Stimulated activated CD8-positive, alpha-beta memory T cell treated with anti-CD3 and anti-CD28 coated beads, Interleukin-15, amount 100 ng/mL, for 1 hour (primary cell): ENCODE data around the gene PLD4.
"Not testable (repeated sequence)": the region's sequence is repeated elsewhere in the genome, so short reads cannot be mapped to it uniquely, and the experiment has no call there.

Experiments used
- DNase-seq: peaks from one replicate; pipeline ENCODE4 v3.0.0-alpha.2; 2020; ENCODE audit warnings: low read depth

PLD4 gene

DNA sequence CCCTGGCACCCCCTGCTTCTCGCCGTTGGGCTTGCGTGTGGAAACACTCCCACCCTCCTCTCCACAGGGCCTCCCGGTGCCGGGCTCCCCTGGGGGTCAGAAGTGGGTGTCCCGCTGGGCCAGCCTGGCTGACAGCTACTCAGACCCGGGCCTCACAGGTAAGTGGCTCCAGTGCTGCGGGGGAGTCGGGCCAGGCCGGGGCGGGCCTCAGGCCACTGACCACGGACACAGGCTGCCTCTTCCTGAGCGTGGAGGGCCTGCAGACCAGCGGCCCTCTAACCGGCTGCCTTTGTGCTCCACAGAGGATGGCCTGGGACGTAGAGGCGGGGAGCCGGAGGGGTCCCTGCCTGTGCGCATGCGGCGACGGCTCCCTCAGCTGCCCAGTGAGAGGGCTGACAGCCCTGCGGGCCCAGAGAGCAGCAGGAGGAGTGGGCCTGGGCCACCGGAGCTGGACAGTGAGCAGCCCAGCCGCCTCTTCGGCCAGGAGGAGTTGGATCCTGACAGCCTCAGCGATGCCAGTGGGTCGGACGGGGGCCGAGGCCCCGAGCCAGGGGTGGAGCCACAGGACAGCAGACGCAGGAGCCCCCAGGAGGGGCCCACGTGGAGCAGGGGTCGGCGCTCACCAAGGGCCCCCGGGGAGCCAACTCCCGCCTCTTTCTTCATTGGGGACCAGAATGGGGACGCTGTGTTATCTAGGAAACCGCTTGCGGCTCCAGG is 38.5 kb upstream of the PLD4 start:
- no peak for DNase-seq

DNA sequence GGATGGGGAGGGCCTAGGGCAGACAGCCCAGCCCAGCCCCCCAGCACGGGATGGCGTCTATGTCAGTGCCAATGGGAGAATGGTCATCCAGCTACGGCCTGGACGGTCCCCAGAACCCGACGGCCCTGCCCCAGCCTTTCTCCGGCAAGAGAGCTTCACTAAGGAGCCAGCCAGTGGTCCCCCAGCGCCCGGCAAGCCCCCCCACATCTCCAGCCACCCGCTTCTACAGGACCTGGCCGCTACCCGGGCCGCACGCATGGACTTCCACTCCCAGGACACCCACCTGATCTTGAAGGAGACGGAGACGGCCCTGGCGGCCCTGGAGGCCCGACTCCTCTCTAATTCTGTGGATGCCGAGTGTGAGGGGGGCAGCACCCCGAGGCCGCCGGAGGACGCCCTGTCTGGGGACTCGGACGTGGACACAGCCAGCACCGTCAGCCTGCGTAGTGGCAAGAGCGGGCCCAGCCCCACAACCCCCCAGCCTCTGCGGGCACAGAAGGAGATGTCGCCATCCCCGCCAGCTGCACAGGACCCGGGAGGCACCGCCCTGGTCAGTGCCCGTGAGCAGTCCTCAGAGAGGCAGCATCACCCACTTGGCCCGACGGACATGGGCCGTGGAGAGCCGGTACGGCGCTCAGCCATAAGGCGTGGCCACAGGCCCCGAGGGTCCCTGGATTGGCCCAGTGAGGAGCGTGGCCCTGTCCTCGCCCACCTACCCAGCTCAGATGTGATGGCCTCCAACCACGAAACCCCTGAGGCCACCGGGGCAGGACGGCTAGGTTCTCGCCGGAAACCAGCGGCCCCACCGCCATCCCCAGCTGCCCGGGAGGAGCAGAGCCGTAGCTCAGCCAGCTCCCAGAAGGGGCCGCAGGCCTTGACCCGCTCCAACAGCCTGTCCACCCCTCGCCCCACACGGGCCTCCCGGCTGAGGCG is 37.7 kb upstream of the PLD4 start:
- DNase-seq = no peak

DNA sequence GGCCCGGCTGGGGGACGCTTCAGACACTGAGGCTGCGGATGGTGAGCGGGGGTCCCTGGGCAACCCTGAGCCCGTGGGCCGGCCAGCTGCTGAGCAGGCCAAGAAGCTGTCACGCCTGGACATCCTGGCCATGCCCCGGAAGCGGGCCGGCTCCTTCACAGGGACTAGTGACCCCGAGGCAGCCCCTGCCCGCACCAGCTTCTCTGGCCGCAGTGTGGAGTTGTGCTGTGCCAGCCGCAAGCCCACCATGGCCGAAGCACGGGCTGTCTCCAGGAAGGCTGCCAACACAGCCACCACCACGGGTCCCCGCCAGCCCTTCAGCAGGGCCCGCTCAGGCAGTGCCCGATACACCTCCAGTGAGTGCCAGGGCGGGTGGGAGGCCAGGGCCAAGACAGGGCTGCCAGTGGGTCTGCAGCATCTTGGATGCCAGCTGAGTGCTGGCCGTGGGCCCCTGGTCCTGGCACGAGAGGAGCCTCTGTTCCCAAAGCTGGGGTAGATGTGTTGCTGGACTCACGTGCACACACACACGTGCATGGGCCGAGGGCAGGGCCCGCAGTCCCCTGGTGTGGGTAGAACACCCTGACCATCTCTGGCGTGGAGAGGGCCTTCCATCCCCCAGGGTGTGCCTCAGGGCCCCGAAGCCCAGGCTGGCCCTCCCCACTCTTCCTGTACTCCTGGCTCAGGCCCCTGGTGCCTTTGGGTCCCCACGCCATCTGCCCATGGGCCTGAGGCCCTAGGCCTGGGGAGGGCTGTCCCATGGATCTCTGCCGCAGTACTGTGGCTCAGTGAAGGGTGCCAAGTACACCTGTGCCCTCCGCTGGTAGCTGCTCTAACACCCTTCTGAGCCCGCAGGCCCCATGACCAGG is 36.8 kb upstream of the PLD4 start:
- DNase-seq = no peak

DNA sequence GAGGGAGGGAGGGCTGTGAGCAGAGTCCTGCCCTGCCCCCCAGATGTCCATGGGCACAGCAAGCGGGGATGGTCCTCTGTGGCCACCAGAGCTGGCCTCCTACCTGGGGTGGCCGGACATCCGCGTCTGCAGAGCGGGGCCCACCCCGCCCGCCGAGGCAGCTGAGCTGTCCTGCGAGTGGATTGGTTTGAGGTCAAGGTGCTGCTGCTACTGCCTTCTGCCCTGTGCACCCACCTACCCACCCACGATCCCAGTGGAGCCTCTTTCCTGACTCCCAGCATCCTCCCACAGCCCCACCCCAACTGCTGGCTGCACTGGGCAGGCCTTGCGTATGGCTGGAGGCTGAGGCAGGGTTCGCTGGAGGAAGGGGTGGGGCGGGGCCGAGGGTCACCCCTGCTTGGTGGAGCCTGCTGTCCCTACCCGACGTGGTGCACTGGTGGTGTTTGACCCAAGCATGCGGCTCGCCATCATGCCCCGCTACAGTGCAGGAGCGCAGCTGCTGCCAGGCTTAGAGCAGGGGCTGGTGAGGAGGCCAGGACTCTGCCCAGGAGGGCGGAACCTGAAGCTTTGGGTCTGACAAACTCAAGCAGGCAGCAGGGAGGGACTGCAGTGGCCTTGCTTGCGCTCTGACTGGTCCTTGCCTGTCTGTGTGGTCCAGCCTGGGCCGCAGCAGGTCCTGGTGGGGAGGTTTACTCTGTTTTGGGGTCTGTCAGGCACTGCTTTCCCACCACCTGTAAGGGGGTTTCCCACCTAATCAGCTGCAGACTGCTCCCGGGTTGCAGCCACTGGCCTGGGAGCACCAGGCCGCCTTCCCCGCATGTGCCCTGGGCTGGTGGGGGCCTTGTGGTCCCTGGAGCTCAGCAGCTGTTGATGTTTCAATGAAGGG is 35.9 kb upstream of the PLD4 start:
- no peak for DNase-seq

DNA sequence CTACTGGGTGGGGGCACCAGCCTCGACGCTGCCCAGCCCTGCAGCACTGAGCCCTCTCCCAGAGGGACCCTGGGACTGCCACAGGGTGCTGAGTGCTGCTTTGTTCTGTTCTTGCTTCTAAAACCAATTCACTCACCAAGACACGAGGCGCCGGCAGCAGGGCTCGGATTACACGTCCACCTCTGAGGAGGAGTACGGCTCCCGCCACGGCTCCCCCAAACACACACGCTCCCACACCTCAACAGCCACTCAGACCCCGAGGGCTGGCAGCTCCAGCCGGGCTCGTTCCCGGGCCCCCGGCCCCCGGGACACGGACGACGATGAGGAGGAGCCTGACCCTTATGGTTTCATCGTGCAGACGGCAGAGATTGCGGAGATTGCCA is 35.3 kb upstream of the PLD4 start:
- no peak for DNase-seq

DNA sequence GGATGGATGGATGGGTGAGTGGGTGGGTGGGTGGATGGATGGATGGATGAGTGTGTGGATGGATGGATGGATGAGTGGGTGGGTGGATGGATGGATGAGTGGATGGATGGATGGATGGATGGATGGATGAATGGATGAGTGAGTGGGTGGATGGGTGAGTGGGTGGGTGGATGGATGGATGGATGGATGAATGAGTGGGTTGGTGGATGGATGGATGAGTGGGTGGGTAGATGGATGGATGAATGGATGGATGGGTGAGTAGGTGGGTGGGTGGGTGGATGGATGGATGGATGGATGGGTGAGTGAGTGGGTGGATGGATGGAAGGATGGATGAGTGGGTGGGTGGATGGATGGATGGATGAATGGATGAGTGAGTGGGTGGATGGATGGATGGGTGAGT is 34.4 kb upstream of the PLD4 start:
- not testable (repeated sequence) for DNase-seq

DNA sequence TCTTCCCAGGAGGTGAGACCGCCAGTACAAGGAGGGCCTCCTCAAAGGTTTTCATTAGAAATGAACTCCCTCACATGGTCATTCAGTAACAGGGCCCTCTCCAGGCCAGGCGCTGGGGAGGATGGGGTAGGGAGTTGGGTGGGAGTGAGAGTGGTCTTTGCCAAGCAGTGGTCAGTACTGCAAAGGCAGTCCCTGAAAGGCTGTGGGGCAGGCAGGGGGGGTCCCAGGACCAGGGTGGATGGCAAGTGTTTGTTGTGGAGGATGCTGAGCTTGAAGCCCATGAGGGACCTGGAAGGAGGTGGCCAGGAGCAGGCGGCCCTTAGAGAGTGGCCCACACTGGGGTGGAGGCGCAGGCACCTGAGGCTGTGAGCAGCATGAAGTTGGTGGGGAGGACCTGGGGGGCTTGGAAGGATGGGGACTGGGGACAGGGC is 33.5 kb upstream of the PLD4 start:
- DNase-seq = no peak

DNA sequence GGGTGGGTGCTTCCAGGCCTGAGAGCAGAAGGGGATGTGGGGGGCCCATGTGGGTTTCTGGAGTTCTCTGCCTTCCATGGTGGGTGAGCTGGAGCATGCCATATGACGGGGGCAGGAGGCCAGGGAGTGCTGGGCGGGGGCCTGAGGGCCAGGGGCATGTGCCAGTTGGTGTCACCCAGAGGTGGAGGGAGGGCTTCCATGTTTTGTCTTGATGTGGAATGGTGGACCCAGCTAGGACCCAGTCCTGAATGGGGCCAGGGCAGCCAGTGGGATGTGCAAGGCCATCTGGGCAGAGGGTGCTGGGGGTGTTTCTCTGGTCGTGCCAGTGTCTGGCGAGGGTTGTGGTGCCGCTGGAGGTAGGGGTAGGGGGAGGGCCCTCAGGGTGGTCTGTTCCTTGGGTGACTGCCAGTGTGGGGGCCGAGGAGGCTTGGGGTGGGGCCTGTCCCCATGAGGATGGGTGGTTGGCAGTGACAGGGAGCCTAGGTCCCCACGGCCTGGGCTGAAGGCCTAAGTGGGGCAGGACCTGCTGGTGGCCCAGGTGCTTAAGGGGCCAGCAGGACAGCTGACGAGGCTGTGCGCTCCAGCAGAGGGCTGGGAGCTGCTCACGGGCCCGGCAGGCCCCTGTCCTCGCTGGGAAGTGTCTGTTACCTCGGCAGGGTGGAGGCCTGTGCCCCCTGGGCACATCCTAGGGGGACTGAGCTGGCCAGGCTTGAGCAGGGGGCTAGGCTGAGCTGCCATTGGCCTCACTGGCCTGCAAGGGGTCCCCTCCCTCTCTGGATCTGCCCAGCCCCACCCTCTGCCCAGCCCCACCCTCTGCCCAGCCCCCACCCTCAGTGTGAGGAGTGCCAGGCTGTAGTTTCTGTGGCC is 32.8 kb upstream of the PLD4 start:
- no peak for DNase-seq

DNA sequence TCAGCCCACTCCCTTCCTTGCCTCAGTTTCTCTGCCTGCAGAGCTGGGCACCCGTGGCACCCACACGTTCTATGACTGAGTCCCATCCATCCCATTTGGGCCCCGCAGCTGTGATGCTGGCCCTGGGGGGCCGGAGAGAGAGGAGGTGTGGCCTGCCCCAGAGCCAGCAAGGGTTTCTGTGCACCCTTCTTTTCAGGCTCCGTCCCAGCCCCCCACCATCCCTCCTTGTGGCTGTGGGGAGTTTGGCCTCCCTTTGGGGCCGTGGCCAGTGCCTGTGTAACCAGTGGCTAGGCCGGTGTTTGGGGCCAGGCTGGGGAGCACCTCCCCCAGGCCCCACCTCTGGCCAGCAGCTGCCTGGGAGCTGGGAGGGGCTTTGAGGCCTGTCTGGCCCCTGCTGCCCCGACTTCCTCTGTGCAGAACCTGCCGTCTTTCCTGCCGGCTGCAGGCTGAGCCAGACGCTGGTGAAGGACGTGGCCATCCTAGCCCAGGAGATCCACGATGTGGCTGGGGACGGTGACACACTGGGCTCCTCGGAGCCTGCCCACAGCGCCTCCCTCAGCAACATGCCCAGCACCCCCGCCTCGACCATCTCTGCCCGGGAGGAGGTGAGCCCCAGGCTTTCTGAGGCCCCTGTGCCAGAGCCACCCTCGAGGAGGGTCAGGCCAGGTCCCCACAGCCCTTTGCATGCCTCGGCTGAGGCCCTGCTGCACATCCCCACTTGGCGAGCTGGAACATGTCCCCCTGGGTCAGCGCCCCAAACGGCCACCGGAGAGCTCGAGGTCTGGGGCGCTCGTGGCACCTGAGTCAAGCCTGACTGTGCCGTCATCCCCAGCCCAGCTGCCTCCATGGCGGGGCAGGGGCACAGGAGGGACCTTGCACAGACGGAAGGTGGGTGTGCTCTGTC is 31.9 kb upstream of the PLD4 start:
- DNase-seq = no peak

DNA sequence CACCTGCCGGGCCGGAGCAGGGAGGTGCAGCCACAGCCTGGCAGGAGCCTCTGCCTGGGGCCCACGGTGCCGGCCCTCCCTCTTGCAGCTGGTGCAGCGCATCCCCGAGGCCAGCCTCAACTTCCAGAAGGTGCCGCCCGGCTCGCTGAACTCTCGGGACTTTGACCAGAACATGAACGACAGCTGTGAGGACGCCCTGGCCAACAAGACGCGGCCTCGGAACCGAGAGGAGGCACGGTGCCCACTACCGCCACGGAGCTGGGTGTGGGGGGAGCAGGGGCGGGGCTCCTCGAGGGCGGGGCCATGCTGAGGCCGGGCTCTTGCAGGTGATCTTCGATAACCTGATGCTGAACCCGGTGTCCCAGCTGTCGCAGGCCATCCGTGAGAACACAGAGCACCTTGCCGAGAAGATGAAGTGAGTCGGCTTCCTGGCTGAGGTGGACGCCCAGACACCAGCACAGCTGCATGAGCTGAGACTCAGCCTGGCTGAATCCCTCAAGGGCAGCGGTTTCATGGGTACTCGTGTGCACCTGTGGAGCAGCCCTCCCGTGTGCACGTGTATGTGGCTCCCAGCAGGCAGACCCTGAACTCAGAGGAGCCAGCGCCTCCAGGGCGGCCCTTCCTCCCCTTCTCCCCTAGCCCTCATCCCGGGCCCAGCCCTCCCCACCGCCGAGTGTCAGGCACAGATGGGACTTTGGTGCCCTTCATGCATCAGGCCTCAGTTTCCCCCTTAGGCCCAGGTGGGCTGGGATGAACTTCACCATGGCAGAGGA is 31.1 kb upstream of the PLD4 start:
- DNase-seq = no peak

DNA sequence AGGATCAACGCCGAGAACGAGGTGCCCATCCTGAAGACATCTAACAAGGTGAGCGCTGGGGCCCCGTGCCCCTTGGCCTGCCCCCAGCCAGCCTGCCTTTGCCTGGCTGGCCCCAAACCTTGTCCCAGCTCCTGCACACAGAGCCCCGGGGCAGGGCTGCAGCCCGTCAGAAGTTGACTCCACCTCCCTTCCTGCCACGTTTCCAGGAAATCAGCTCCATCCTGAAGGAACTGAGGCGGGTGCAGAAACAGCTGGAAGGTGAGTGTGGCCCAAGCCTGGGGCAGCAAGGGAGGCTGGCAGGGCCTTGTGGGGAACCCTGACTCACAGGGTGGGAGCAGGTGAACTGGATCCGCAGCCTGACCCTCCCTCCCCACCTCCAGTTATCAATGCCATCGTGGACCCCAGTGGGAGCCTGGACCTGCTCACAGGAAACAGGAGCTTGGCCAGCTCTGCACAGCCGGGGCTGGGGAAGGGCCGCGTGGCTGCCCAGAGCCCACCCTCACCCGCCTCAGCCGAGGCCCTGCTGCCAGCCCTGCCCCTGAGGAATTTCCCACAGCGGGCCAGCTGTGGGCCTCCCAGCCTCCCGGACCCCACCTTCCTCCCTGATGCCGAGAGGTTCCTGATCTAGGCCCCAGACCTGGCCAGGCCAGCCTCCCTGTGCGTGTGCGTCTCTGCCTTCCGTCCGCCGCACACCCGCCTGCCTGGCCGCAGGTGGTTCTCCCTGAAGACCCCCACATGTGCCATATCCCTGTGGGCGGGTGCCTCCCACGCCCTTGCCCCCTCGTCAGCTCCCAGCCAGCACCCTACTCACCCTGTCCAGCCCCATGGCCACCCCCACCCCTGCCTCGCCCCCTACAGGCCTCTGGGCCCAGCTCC is 30.1 kb upstream of the PLD4 start:
- DNase-seq = no peak

DNA sequence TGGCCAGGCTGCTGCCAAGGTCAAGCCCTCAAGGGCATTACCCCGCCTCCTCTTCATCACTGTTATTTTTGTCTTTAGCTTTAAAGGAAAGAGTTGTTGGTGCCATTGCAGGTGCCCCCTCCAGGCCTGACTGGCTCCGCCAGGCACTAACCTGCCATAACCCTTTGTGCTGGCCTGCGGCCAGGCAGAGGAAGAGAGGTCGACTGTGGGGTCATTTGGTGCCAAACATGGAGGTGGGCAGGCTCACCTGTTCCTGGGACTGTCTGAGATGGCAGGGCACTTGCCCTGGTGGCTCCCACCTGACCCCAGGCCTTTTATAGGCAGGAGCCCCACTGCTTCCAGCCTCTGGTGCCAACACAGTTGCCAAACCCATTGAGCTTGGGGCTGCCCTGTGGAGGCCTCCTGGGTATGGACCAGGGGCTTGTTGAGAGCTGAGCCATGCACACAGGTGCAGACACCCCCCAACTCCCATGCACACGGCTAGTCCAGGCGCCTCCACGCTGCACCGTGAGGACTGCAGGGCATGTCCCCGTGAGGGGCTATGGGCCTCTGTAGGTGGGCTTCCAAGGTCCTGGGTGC is 29.4 kb upstream of the PLD4 start:
- DNase-seq = no peak

DNA sequence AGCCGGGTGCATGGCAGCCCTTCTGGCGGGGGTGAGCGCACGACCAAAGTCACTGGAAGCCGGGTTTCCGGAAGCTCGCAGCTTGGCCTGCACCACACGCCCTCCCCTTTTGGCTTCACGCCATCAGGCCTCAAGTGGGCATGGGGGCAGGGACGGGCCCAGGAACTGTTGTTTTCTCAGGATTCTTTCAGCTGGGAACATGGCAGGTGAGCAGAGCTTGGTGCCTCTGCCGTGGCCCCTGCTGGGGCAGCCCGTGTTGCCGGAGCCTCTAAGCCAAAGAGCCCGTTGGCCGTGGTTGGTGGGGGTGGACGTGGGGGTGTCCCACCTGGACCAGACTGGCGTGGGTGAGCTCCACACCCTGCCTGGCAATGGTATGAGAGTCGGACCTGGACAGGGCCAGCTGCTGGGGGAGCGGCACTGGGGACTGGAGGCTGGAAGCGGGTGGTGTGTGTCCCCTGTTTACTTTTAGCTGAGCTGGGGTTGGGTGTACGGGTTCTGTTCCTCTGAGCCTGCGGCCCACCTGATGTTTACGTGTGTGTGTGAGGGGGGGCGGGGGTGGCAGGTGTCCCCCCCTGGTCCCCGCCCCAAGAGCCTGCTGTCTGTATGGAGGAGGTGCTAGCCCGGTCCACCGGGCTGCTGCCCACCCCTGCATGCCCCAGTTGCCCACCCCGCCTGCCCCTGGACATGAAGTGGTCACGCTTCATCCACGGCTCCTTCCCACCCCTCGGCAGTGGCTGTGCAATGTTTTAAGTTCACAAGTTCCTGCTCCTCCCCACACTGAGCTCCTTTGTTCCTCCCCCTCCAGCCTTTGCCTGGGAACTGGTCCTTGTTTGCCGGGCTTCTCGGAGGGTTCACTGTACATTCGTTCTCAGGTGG is 28.7 kb upstream of the PLD4 start:
- no peak for DNase-seq

DNA sequence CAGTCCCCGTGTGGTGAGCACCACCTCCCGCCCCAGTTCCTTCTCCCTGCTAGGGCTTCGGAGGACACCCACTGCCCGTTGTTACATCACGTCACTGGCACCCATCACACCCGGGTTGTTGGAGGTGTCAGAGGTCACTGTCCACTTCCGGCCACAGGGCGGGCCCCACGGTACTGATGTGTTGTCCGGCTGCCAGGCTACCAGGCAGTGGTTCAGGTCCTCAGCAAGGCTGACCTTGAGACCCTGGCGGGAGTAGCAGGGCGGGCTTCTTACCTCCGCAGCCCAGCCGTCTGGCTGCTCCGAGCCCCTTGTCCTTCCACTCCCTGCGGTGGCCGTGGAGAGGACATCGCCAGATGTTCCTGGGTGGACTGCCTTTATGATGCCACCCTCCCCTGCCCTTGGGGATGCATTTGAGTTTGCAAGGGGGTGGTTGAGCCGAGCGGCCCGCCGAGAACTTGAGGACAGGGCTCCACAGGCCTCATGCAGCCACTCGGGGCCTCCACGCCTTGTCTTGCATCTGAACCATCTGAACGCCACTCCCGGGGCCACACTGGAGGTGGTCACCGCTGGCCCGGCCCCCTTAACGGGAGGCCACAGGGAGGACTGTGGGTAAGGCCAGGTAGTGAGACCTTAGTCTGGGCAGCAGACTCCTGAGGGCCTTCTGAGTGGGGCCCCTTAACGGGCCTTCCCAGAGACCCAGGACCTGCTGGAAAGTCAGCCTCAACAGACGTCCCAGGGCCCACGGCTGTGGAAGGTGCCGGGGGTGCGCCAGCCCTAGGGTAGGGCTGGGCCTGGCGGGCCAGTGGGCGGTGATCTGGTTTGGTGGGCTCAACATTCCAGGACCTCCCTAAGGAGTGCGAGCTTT is 27.1 kb upstream of the PLD4 start:
- no peak for DNase-seq

DNA sequence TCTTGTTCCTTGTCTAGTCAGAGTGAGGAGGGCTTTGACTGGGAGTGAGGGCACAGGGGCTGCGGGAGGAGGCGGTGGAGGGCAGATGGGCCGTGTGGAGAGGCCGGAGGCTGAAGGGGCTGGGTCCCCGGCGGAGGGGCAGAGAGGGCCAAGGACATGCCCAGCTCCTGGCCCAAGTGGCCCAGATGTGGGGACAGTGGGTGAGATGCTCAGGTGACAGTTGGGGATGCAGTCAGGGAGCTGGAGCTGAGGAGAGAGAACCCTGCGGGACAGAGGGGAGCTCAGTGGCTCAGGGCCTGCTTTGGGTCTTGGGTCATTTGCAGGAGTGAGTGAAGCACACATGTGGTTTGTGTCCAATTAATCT is 26.5 kb upstream of the PLD4 start:
- no peak for DNase-seq
